ENCODE data around the gene PTPRT. TPM values are rescaled to one million over a fixed set of nuclear protein-coding genes. Genes with fewer than 3 reads are reported as not detected.

Gene PTPRT
- total and polyA plus RNA-seq, 4 donors, result 0.14 to 2.8 (median 0.40) TPM

DNA sequence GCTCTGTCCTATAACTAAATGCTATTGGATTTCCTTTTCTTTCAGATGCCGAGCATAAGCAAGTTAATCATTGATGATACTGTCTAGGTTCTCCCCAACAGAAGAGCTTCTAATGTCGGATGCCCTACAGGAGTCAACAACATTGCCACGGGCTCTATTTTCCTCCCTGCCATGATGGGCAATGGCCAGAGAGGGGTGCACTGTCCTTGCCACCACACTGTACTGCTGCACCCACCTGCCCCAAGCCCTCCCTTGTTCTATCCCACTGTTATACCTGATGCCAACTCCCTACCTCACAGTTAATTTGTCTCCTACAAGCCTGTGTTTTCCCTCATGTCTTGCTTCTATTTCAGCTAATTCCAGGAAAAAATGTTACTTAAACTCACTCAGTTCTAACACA, 797.9 kb downstream of the PTPRT start:
- no peak for DNase-seq (ENCODE audit: low spot score)
- H3K4me3 ChIP-seq (ENCODE audit: low read depth in 1 of 3, low read length in 3 of 3), result no peak overlapping the region
- H3K9ac ChIP-seq (ENCODE audit: low read depth in 1 of 2, low read length in 2 of 2), result no peak overlapping the region
- H3K36me3 ChIP-seq (ENCODE audit: control insufficient read depth in 4 of 4, insufficient read depth in 3 of 4, low read depth in 1 of 4, low read length in 3 of 4), result no peaks in the 10 kb centered on the region
- TF ChIP-seq, protein P1, sequence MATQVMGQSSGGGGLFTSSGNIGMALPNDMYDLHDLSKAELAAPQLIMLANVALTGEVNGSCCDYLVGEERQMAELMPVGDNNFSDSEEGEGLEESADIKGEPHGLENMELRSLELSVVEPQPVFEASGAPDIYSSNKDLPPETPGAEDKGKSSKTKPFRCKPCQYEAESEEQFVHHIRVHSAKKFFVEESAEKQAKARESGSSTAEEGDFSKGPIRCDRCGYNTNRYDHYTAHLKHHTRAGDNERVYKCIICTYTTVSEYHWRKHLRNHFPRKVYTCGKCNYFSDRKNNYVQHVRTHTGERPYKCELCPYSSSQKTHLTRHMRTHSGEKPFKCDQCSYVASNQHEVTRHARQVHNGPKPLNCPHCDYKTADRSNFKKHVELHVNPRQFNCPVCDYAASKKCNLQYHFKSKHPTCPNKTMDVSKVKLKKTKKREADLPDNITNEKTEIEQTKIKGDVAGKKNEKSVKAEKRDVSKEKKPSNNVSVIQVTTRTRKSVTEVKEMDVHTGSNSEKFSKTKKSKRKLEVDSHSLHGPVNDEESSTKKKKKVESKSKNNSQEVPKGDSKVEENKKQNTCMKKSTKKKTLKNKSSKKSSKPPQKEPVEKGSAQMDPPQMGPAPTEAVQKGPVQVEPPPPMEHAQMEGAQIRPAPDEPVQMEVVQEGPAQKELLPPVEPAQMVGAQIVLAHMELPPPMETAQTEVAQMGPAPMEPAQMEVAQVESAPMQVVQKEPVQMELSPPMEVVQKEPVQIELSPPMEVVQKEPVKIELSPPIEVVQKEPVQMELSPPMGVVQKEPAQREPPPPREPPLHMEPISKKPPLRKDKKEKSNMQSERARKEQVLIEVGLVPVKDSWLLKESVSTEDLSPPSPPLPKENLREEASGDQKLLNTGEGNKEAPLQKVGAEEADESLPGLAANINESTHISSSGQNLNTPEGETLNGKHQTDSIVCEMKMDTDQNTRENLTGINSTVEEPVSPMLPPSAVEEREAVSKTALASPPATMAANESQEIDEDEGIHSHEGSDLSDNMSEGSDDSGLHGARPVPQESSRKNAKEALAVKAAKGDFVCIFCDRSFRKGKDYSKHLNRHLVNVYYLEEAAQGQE (IDR thresholded peaks at IDR 0.05), result no peak
- no peak for TF ChIP-seq RXRA (IDR thresholded peaks at IDR 0.05)
- no peak for TF ChIP-seq YY1 (IDR thresholded peaks at IDR 0.05)
- TF ChIP-seq, protein P2, sequence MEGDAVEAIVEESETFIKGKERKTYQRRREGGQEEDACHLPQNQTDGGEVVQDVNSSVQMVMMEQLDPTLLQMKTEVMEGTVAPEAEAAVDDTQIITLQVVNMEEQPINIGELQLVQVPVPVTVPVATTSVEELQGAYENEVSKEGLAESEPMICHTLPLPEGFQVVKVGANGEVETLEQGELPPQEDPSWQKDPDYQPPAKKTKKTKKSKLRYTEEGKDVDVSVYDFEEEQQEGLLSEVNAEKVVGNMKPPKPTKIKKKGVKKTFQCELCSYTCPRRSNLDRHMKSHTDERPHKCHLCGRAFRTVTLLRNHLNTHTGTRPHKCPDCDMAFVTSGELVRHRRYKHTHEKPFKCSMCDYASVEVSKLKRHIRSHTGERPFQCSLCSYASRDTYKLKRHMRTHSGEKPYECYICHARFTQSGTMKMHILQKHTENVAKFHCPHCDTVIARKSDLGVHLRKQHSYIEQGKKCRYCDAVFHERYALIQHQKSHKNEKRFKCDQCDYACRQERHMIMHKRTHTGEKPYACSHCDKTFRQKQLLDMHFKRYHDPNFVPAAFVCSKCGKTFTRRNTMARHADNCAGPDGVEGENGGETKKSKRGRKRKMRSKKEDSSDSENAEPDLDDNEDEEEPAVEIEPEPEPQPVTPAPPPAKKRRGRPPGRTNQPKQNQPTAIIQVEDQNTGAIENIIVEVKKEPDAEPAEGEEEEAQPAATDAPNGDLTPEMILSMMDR (IDR thresholded peaks at IDR 0.05; ENCODE audit: low read depth, low read length, missing input control), result no peak
- no peak for TF ChIP-seq NR2F2 (IDR thresholded peaks at IDR 0.05)
- no peak for TF ChIP-seq RAD21 (IDR thresholded peaks at IDR 0.05)
- no peak for TF ChIP-seq HNF4G (IDR thresholded peaks at IDR 0.05)
- TF ChIP-seq, protein P3, sequence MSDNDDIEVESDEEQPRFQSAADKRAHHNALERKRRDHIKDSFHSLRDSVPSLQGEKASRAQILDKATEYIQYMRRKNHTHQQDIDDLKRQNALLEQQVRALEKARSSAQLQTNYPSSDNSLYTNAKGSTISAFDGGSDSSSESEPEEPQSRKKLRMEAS (IDR thresholded peaks at IDR 0.05), result no peak
- no peaks in the 10 kb centered on the region for H3K9me3 ChIP-seq (ENCODE audit: control insufficient read depth in 4 of 4, low read length in 3 of 4)
- WGBS, result 54% methylated on average over 3 of the region's 3 CpGs
- H3K4me1 ChIP-seq (ENCODE audit: control insufficient read depth in 4 of 4, insufficient read depth in 4 of 4, low read length in 3 of 4), result no peaks in the 10 kb centered on the region
- H3K27ac ChIP-seq (ENCODE audit: low read depth in 1 of 2, low read length in 2 of 2), result no peak overlapping the region
- no peaks in the 10 kb centered on the region for H3K27me3 ChIP-seq (ENCODE audit: control insufficient read depth in 4 of 4, insufficient read depth in 4 of 4, low read length in 3 of 4)

DNA sequence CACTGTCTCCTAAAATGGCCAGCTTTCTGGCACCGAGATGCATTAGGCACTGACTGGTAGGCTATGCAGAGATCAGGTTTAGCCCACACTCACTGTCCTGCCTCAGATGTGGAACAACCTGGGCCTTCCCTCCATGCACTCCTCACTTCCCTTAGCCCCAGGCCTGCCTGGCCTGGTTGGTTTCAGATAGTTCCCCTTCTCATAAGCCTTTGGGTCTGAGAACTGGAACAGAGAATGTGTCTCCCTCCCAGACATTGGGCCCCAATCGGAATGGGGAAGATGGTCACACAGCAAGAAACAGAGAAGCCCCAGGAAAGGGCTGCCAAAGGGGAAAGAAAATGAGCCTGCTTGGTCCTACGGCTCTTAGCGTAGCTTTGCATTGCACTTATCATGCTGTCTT, 809.4 kb downstream of the PTPRT start:
- DNase-seq (ENCODE audit: low spot score), result no peak
- Histone ChIP-seq H3K9me3 (ENCODE audit: control insufficient read depth in 4 of 4, low read length in 3 of 4) (peaks cover 0 to 3% (median 0%) of the 10 kb centered on the region in 4 donors), H3K4me1 (ENCODE audit: control insufficient read depth in 4 of 4, insufficient read depth in 4 of 4, low read length in 3 of 4) (no peaks in the 10 kb centered on the region), H3K36me3 (ENCODE audit: control insufficient read depth in 4 of 4, insufficient read depth in 3 of 4, low read depth in 1 of 4, low read length in 3 of 4) (no peaks in the 10 kb centered on the region), H3K4me3 (ENCODE audit: low read depth in 1 of 3, low read length in 3 of 3) (no peak overlapping the region), H3K27ac (ENCODE audit: low read depth in 1 of 2, low read length in 2 of 2) (no peak overlapping the region), H3K27me3 (ENCODE audit: control insufficient read depth in 4 of 4, insufficient read depth in 4 of 4, low read length in 3 of 4) (peaks cover 0 to 3% (median 1%) of the 10 kb centered on the region in 4 donors), H3K9ac (ENCODE audit: low read depth in 1 of 2, low read length in 2 of 2) (no peak overlapping the region)
- 83% methylated on average over 4 of the region's 4 CpGs for WGBS
- TF ChIP-seq RAD21 (IDR thresholded peaks at IDR 0.05), result no peak
- TF ChIP-seq SP1 (IDR thresholded peaks at IDR 0.05), result no peak
- no peak for TF ChIP-seq FOXA1 (IDR thresholded peaks at IDR 0.05)
- TF ChIP-seq NR2F2 (IDR thresholded peaks at IDR 0.05), result no peak
- TF ChIP-seq, protein P4, sequence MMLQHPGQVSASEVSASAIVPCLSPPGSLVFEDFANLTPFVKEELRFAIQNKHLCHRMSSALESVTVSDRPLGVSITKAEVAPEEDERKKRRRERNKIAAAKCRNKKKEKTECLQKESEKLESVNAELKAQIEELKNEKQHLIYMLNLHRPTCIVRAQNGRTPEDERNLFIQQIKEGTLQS (IDR thresholded peaks at IDR 0.05), result no peak
- TF ChIP-seq YY1 (IDR thresholded peaks at IDR 0.05), result no peak
- no peak for TF ChIP-seq HNF4G (IDR thresholded peaks at IDR 0.05)
- TF ChIP-seq FOXA2 (IDR thresholded peaks at IDR 0.05), result no peak
- TF ChIP-seq TAF1 (conservative IDR thresholded peaks at IDR 0.05), result no peak
- no peak for TF ChIP-seq JUND (IDR thresholded peaks at IDR 0.05)
- TF ChIP-seq, protein P2 (IDR thresholded peaks at IDR 0.05; ENCODE audit: low read depth, low read length, missing input control), result no peak
- TF ChIP-seq, protein P3 (IDR thresholded peaks at IDR 0.05), result no peak
- TF ChIP-seq GABPA (IDR thresholded peaks at IDR 0.05 in 1 of 2, conservative IDR thresholded peaks at IDR 0.05 in 1 of 2), result no peak
- TF ChIP-seq, protein P5, sequence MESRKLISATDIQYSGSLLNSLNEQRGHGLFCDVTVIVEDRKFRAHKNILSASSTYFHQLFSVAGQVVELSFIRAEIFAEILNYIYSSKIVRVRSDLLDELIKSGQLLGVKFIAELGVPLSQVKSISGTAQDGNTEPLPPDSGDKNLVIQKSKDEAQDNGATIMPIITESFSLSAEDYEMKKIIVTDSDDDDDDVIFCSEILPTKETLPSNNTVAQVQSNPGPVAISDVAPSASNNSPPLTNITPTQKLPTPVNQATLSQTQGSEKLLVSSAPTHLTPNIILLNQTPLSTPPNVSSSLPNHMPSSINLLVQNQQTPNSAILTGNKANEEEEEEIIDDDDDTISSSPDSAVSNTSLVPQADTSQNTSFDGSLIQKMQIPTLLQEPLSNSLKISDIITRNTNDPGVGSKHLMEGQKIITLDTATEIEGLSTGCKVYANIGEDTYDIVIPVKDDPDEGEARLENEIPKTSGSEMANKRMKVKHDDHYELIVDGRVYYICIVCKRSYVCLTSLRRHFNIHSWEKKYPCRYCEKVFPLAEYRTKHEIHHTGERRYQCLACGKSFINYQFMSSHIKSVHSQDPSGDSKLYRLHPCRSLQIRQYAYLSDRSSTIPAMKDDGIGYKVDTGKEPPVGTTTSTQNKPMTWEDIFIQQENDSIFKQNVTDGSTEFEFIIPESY (IDR thresholded peaks at IDR 0.05), result no peak
- no peak for TF ChIP-seq EGR1 (IDR thresholded peaks at IDR 0.05; ENCODE audit: low read depth in 2 of 2)
- TF ChIP-seq HNF4A (conservative IDR thresholded peaks at IDR 0.05), result no peak
- TF ChIP-seq, protein P1 (IDR thresholded peaks at IDR 0.05), result no peak
- no peak for TF ChIP-seq RXRA (IDR thresholded peaks at IDR 0.05)

Measured in liver (tissue), 9 donors.